HG02588 (cell line): ENCODE results near the gene NCAM1.
A peak's percentile ranks its signal among the peaks of the same experiment; 100 is the strongest.
"Not testable (repeated sequence)": the region's sequence is repeated elsewhere in the genome, so short reads cannot be mapped to it uniquely, and the experiment has no call there.

Experiments
- ATAC-seq: cut with Tn5 transposase; IDR thresholded peaks from one replicate; pipeline ENCODE4 v1.9.1; 2021; ENCODE audit warnings: mild to moderate bottlenecking, moderate library complexity; ENCODE audit not compliant: unreplicated experiment

The NCAM1 gene

GRCh38 chr11:113293936-113294335 lies 332.7 kb downstream of the NCAM1 start:
- no peak for ATAC-seq

GRCh38 chr11:113295993-113296392 lies 334.8 kb downstream of the NCAM1 start:
- no peak for ATAC-seq

- no peak for ATAC-seq
Observed at GRCh38 chr11:113296447-113297205, 335.4 kb downstream of the NCAM1 start.

- not testable (repeated sequence) for ATAC-seq
Observed at GRCh38 chr11:113298496-113298895, 337.3 kb downstream of the NCAM1 start.

GRCh38 chr11:113304916-113305315 lies 343.7 kb downstream of the NCAM1 start:
- no peak for ATAC-seq

- peak; percentile 79 for ATAC-seq
Observed at GRCh38 chr11:113305440-113306336, 344.5 kb downstream of the NCAM1 start.

GRCh38 chr11:113308601-113309000 lies 347.4 kb downstream of the NCAM1 start:
- no peak for ATAC-seq

GRCh38 chr11:113311536-113311935 lies 350.3 kb downstream of the NCAM1 start:
- no peak for ATAC-seq

GRCh38 chr11:113313601-113314000 lies 352.4 kb downstream of the NCAM1 start:
- no peak for ATAC-seq

GRCh38 chr11:113314065-113314388 lies 352.8 kb downstream of the NCAM1 start:
- no peak for ATAC-seq

GRCh38 chr11:113314389-113315301 lies 353.4 kb downstream of the NCAM1 start, which contains the start of gene TTC12:
Gene TTC12, plus strand, starts transcription at chr11:113314583. Its CDS starts 1,675 bp downstream, at chr11:113316258.
- peak; percentile 99 for ATAC-seq

- no peak for ATAC-seq
Observed at GRCh38 chr11:113315811-113316210, 354.6 kb downstream of the NCAM1 start.

- ATAC-seq, result no peak
Observed at GRCh38 chr11:113316256-113316655, 355.0 kb downstream of the NCAM1 start.

- ATAC-seq, result no peak
Observed at GRCh38 chr11:113317339-113317738, 356.1 kb downstream of the NCAM1 start.

GRCh38 chr11:113319085-113319484 lies 357.9 kb downstream of the NCAM1 start:
- ATAC-seq, result no peak

GRCh38 chr11:113322158-113322557 lies 360.9 kb downstream of the NCAM1 start:
- no peak for ATAC-seq

- no peak for ATAC-seq
Observed at GRCh38 chr11:113324250-113324649, 363.0 kb downstream of the NCAM1 start.
